ENCODE data around the gene GPC3. TPM values are rescaled to one million over a fixed set of nuclear protein-coding genes. Genes with fewer than 3 reads are reported as not detected.

Gene GPC3
- total RNA-seq, 1 donor from 2014 or later: 0.26 TPM

- TF ChIP-seq CTCF (IDR thresholded peaks at IDR 0.05; ENCODE audit: insufficient read depth, low read length, severe bottlenecking): no peak
- Histone ChIP-seq H3K36me3 (ENCODE audit: control insufficient read depth, insufficient read depth, low read length) (no peaks in the 10 kb centered on the region), H3K4me3 (ENCODE audit: low read depth, low read length) (no peak overlapping the region), H3K27me3 (ENCODE audit: control insufficient read depth, insufficient read depth, low read length) (no peaks in the 10 kb centered on the region)
- no peak for FAIRE-seq
- no peak for DNase-seq (ENCODE audit: low read depth)
These were observed 416.2 kb downstream of the GPC3 start for GRCh38 chrX:133569217-133569616.

GRCh38 chrX:133568109-133568508, 417.3 kb downstream of the GPC3 start:
- DNase-seq (ENCODE audit: low read depth) (no peak), FAIRE-seq (no peak)
- Histone ChIP-seq H3K4me3 (ENCODE audit: low read depth, low read length) (no peak overlapping the region), H3K27me3 (ENCODE audit: control insufficient read depth, insufficient read depth, low read length) (no peaks in the 10 kb centered on the region), H3K36me3 (ENCODE audit: control insufficient read depth, insufficient read depth, low read length) (no peaks in the 10 kb centered on the region)
- no peak for TF ChIP-seq CTCF (IDR thresholded peaks at IDR 0.05; ENCODE audit: insufficient read depth, low read length, severe bottlenecking)

- H3K36me3 ChIP-seq (ENCODE audit: control insufficient read depth, insufficient read depth, low read length): no peaks in the 10 kb centered on the region
- TF ChIP-seq CTCF (IDR thresholded peaks at IDR 0.05; ENCODE audit: insufficient read depth, low read length, severe bottlenecking): no peak
- FAIRE-seq (no peak), DNase-seq (ENCODE audit: low read depth) (no peak)
- no peaks in the 10 kb centered on the region for H3K27me3 ChIP-seq (ENCODE audit: control insufficient read depth, insufficient read depth, low read length)
- H3K4me3 ChIP-seq (ENCODE audit: low read depth, low read length): no peak overlapping the region
These were observed 418.5 kb downstream of the GPC3 start for GRCh38 chrX:133566876-133567275.

GRCh38 chrX:133563705-133564104, 421.7 kb downstream of the GPC3 start:
- no peak for TF ChIP-seq CTCF (IDR thresholded peaks at IDR 0.05; ENCODE audit: insufficient read depth, low read length, severe bottlenecking)
- no peak for DNase-seq (ENCODE audit: low read depth)
- Histone ChIP-seq H3K4me3 (ENCODE audit: low read depth, low read length) (no peak overlapping the region), H3K27me3 (ENCODE audit: control insufficient read depth, insufficient read depth, low read length) (no peaks in the 10 kb centered on the region), H3K36me3 (ENCODE audit: control insufficient read depth, insufficient read depth, low read length) (no peaks in the 10 kb centered on the region)
- FAIRE-seq: no peak

- no peak for FAIRE-seq
These were observed 424.1 kb downstream of the GPC3 start for GRCh38 chrX:133561251-133561650.

More at GRCh38 chrX:133561251-133561650, 424.1 kb downstream of the GPC3 start:
- no peak for TF ChIP-seq CTCF (IDR thresholded peaks at IDR 0.05; ENCODE audit: insufficient read depth, low read length, severe bottlenecking)
- Histone ChIP-seq H3K4me3 (ENCODE audit: low read depth, low read length) (no peak overlapping the region), H3K36me3 (ENCODE audit: control insufficient read depth, insufficient read depth, low read length) (no peaks in the 10 kb centered on the region), H3K27me3 (ENCODE audit: control insufficient read depth, insufficient read depth, low read length) (no peaks in the 10 kb centered on the region)
- DNase-seq (ENCODE audit: low read depth): no peak

Measured in bronchial epithelial cell (primary cell).